Panc1 (cell line): ENCODE results near the gene APLP1.

Experiments used
- CTCF ChIP-seq: fragments of 450-650 bp; IDR thresholded peaks from 2 replicates; pipeline ENCODE4 v1.5.1; 2017; ENCODE audit warnings: mild to moderate bottlenecking
- POLR2AphosphoS5 ChIP-seq: IDR thresholded peaks from 2 replicates; pipeline ENCODE4 v1.6.1; 2012; ENCODE audit warnings: mild to moderate bottlenecking, low read depth, low read length, moderate library complexity
- REST ChIP-seq, 2 experiments: IDR thresholded peaks; 2 replicates each; pipeline ENCODE4 v1.6.1; 2011 to 2012; ENCODE audit warnings: low read depth in 2 of 2, control low read depth in 1 of 2, low read length in 1 of 2, mild to moderate bottlenecking in 1 of 2, moderate library complexity in 1 of 2; ENCODE audit not compliant: insufficient read depth in 1 of 2

- no peak for TF ChIP-seq POLR2AphosphoS5
- TF ChIP-seq REST (IDR thresholded peaks at IDR 0.05; ENCODE audit: insufficient read depth in 1 of 2, low read depth in 2 of 2, low read length in 1 of 2): no peak
- TF ChIP-seq CTCF: no peak
Measured at GRCh38 chr19:35833972-35834371, 34.4 kb upstream of the APLP1 start.
